Prostate gland (tissue), 2 donors: ENCODE results near the gene DNAH8.

Experiments used
- CTCF ChIP-seq, 4 experiments: fragments of 200-600 bp in 2 of 4; fragments of 450-650 bp in 2 of 4; sonication (generic) in 2 of 4; IDR thresholded peaks; 1 replicate in 3 of 4; 2 replicates in 1 of 4; pipeline ENCODE4 v1.5.1; 2016 to 2019; ENCODE audit warnings: antibody characterized with exemption in 4 of 4, mild to moderate bottlenecking in 2 of 4, moderate library complexity in 2 of 4
- POLR2A ChIP-seq: fragments of 450-650 bp; IDR thresholded peaks from one replicate; pipeline ENCODE4 v1.6.1; 2016; ENCODE audit warnings: antibody characterized with exemption, mild to moderate bottlenecking

DNA sequence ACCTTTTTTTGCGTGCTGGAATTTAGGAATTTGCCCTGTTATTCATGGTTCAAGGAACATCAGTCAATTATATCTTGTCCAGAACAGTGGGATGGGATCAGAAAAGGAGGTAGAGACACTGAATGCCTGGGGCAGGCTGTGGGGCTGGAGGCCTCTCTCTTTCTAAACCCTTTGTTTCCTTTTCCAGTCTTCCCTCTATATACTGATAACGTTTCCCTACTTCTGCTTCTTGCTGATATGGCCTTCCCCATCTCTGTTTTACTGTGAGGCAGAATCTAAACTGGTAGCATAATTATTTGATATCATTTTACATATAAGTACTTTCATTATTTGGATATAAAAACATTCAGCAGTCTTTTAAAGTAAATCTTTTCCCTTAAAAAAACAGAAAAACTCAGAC, 67.5 kb downstream of the DNAH8 start:
- TF ChIP-seq CTCF (IDR thresholded peaks at IDR 0.05), result no peak
- TF ChIP-seq POLR2A, result no peak
